Loucy (cell line): ENCODE measurements around the gene NOD1.

Experiments used
- H2AFZ ChIP-seq: fragments of 200-600 bp; sonication (generic); 2 replicates; pipeline ENCODE4 v1.6.0; 2016; ENCODE audit warnings: antibody characterized with exemption, mild to moderate bottlenecking, low read length, moderate library complexity
- H3F3A ChIP-seq: fragments of 200-600 bp; 2 replicates; pipeline ENCODE4 v1.6.0; 2016; ENCODE audit warnings: antibody characterized with exemption, low read depth, mild to moderate bottlenecking
- H3K27me3 ChIP-seq: fragments of 200-600 bp; sonication (generic); 2 replicates; pipeline ENCODE4 v1.6.1; 2014; ENCODE audit warnings: low read length, mild to moderate bottlenecking; ENCODE audit not compliant: insufficient read depth, poor library complexity, severe bottlenecking
- H3K36me3 ChIP-seq: fragments of 200-600 bp; sonication (generic); 2 replicates; pipeline ENCODE4 v1.6.1; 2016; ENCODE audit warnings: low read length; ENCODE audit not compliant: insufficient read depth
- H3K4me1 ChIP-seq: fragments of 200-600 bp; sonication (generic); 2 replicates; pipeline ENCODE4 v1.5.1; 2014; ENCODE audit warnings: low read length, mild to moderate bottlenecking; ENCODE audit not compliant: insufficient read depth, poor library complexity, severe bottlenecking
- H3K4me2 ChIP-seq: fragments of 200-600 bp; sonication (generic); 2 replicates; pipeline ENCODE4 v1.6.0; 2014; ENCODE audit warnings: antibody characterized with exemption, low read length, low read depth, mild to moderate bottlenecking; ENCODE audit not compliant: poor library complexity, severe bottlenecking
- H3K4me3 ChIP-seq: fragments of 200-600 bp; sonication (generic); 2 replicates; pipeline ENCODE4 v1.5.1; 2014; ENCODE audit warnings: low read length, mild to moderate bottlenecking, mixed read lengths; ENCODE audit not compliant: poor library complexity, severe bottlenecking
- H3K79me2 ChIP-seq: fragments of 200-600 bp; sonication (generic); 2 replicates; pipeline ENCODE4 v1.6.1; 2014; ENCODE audit warnings: low read length; ENCODE audit not compliant: insufficient read depth
- H3K9ac ChIP-seq: fragments of 200-600 bp; sonication (generic); 2 replicates; pipeline ENCODE4 v1.6.0; 2014; ENCODE audit warnings: mild to moderate bottlenecking, low read depth, low read length, moderate library complexity; ENCODE audit not compliant: poor library complexity, severe bottlenecking
- H3K9me2 ChIP-seq: fragments of 200-600 bp; sonication (generic); replicated peaks from 2 replicates; pipeline ENCODE4 v1.6.1; 2016; ENCODE audit warnings: low read depth, low read length, mixed read lengths
- H3K9me3 ChIP-seq: fragments of 200-600 bp; sonication (generic); 2 replicates; pipeline ENCODE4 v1.6.1; 2014; ENCODE audit warnings: mild to moderate bottlenecking, antibody characterized with exemption, low read length, low read depth; ENCODE audit not compliant: insufficient read depth
- H4K20me1 ChIP-seq: fragments of 200-600 bp; sonication (generic); 2 replicates; pipeline ENCODE4 v1.6.0; 2014; ENCODE audit warnings: antibody characterized with exemption, low read length, mild to moderate bottlenecking; ENCODE audit not compliant: insufficient read depth, poor library complexity, severe bottlenecking
- CTCF ChIP-seq: fragments of 200-600 bp; sonication (generic); conservative IDR thresholded peaks from 2 replicates; pipeline ENCODE4 v1.5.1; 2014; ENCODE audit warnings: mild to moderate bottlenecking, antibody characterized with exemption, low read length
- EZH2phosphoT487 ChIP-seq: fragments of 200-600 bp; IDR thresholded peaks from 2 replicates; pipeline ENCODE4 v1.6.1; 2018; ENCODE audit warnings: antibody characterized with exemption, mild to moderate bottlenecking, moderate library complexity, borderline replicate concordance

NOD1 gene

GRCh38 chr7:30479202-30480120 lies 877 bp upstream of the NOD1 start:
- H3F3A ChIP-seq, result no peaks in the 10 kb centered on the region
- H3K36me3 ChIP-seq, result no peaks in the 10 kb centered on the region
- peak overlapping the region; percentile 84 for H3K9ac ChIP-seq
- no peaks in the 10 kb centered on the region for H3K27me3 ChIP-seq
- TF ChIP-seq EZH2phosphoT487, result no peak
- no peak for TF ChIP-seq CTCF
- H3K9me3 ChIP-seq, result no peaks in the 10 kb centered on the region
- H2AFZ ChIP-seq, result peak overlapping the region; percentile 99
- H3K4me2 ChIP-seq, result peak overlapping the region; percentile 82
- H3K4me1 ChIP-seq, result peaks cover 44% of the 10 kb centered on the region
- H3K79me2 ChIP-seq, result peaks cover 8% of the 10 kb centered on the region
- H4K20me1 ChIP-seq, result no peaks in the 10 kb centered on the region
- H3K4me3 ChIP-seq, result peak overlapping the region; percentile 95
- no peaks in the 10 kb centered on the region for H3K9me2 ChIP-seq

- H3K36me3 ChIP-seq, result no peaks in the 10 kb centered on the region
- H3K4me1 ChIP-seq, result peaks cover 69% of the 10 kb centered on the region
- TF ChIP-seq CTCF (no peak), EZH2phosphoT487 (no peak)
- H3K9ac ChIP-seq, result no peak overlapping the region
- H3K79me2 ChIP-seq, result peaks cover 22% of the 10 kb centered on the region
- no peaks in the 10 kb centered on the region for H3K9me3 ChIP-seq
- H3K4me3 ChIP-seq, result peak overlapping the region; percentile 95
- no peak overlapping the region for H2AFZ ChIP-seq
- H3F3A ChIP-seq, result no peaks in the 10 kb centered on the region
- H3K4me2 ChIP-seq, result peak overlapping the region; percentile 98
- H3K9me2 ChIP-seq, result no peaks in the 10 kb centered on the region
- no peaks in the 10 kb centered on the region for H4K20me1 ChIP-seq
- H3K27me3 ChIP-seq, result no peaks in the 10 kb centered on the region
Observed at GRCh38 chr7:30476459-30477145, 2.0 kb downstream of the NOD1 start.

- Histone ChIP-seq H2AFZ (no peak overlapping the region), H3K27me3 (no peaks in the 10 kb centered on the region), H3K4me2 (peak overlapping the region; percentile 98), H3K9ac (no peak overlapping the region), H3K9me2 (no peaks in the 10 kb centered on the region), H3F3A (no peaks in the 10 kb centered on the region), H3K9me3 (no peaks in the 10 kb centered on the region), H3K4me3 (peak overlapping the region; percentile 95), H4K20me1 (no peaks in the 10 kb centered on the region), H3K4me1 (peaks cover 73% of the 10 kb centered on the region), H3K79me2 (peaks cover 22% of the 10 kb centered on the region), H3K36me3 (no peaks in the 10 kb centered on the region)
- TF ChIP-seq EZH2phosphoT487 (no peak), CTCF (no peak)
Observed at GRCh38 chr7:30475580-30475979, 3.0 kb downstream of the NOD1 start.
